ENCODE data around the gene PTPRT. TPM values are rescaled to one million over a fixed set of nuclear protein-coding genes. Genes with fewer than 3 reads are reported as not detected.

Gene PTPRT
- polyA plus RNA-seq, 2 of the 4 experiments (the other 2 are of a cell fraction): not detected

DNA sequence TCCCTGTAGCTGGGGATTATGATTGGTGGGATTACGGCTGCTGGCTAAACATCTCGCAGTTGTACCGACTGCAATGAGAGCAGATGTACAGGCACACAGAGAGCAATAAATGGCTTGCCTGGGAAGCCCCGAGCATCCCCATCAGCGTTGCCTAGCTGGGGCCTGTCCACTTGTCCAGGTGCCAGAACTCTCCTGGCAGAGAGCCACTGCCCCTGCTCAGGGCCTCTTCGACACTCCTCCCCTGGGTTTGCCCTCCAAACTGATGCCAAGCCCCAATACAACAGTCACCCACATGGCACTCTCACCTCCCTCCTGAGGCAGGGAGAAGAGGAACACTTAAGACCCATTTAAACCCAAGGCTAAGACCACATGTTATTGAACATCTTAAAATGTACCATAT is 715.1 kb downstream of the PTPRT start:
- Histone ChIP-seq H3K27ac (no peak overlapping the region), H3K9me3 (no peaks in the 10 kb centered on the region), H3K4me3 (no peak overlapping the region), H3K4me1 (no peaks in the 10 kb centered on the region), H3K4me2 (no peak overlapping the region)
- TF ChIP-seq RAD21 (conservative IDR thresholded peaks at IDR 0.05 in 1 of 2, IDR thresholded peaks at IDR 0.05 in 1 of 2) (no peak), ZC3H11A (IDR thresholded peaks at IDR 0.05) (no peak), JUNB (IDR thresholded peaks at IDR 0.05) (no peak)
- ATAC-seq: no peak
- POLR2A ChIA-PET: no interaction called here
- CTCF ChIA-PET: interaction anchor here (1.0 kb wide), 1 partner anchor 21 kb away, joined by 3 read pairs; no protein-coding TSS in a partner anchor
- FAIRE-seq: no peak
- WGBS (ENCODE audit: missing lambda C conversion rate): 31% methylated on average over 6 of the region's 6 CpGs
- no peak for DNase-seq (ENCODE audit: low read depth in 1 of 2, low spot score in 1 of 2)

DNA sequence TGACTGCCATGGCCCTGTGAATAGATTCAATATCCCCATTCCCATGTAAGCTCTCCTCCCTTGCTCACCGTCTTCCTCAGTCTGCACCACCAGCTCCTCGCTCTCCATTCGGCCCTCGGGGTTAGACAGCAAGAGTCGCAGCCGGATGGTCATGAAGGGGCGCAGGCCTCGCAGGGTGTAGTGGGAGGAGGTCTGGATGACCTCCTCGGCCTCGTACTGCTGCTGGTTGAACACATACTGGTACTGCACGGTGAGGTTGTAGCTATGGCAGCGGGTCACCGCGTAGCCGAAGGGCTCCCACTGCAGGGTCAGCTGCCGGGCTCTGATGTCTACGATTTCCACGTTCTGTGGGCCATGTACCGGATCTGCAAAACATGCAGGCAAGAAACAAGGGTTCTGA is 717.5 kb downstream of the PTPRT start:
- Histone ChIP-seq H3K4me3 (no peak overlapping the region), H3K4me1 (no peaks in the 10 kb centered on the region), H3K27ac (no peak overlapping the region), H3K4me2 (no peak overlapping the region), H3K9me3 (no peaks in the 10 kb centered on the region)
- DNase-seq (ENCODE audit: low read depth in 1 of 2, low spot score in 1 of 2) (no peak), FAIRE-seq (no peak), ATAC-seq (no peak)
- WGBS (ENCODE audit: missing lambda C conversion rate): 34% methylated on average over 17 of the region's 19 CpGs
- ChIA-PET CTCF (no interaction called here), POLR2A (no interaction called here)
- TF ChIP-seq CHD2 (IDR thresholded peaks at IDR 0.05; ENCODE audit: low read length, partially characterized antibody) (no peak), ZNF302 (CRISPR knock-in tag; IDR thresholded peaks at IDR 0.05) (no peak), RAD21 (conservative IDR thresholded peaks at IDR 0.05 in 1 of 2, IDR thresholded peaks at IDR 0.05 in 1 of 2) (no peak), ESRRA (IDR thresholded peaks at IDR 0.05; ENCODE audit: borderline replicate concordance, low read length) (no peak), RNF2 (IDR thresholded peaks at IDR 0.05; ENCODE audit: borderline replicate concordance, low read depth) (no peak), BHLHE40 (IDR thresholded peaks at IDR 0.05; ENCODE audit: low read depth, low read length) (no peak), NFE2L2 (conservative IDR thresholded peaks at IDR 0.05; ENCODE audit: low read length) (no peak), RFX5 (IDR thresholded peaks at IDR 0.05) (no peak), FOSB (CRISPR knock-in tag; IDR thresholded peaks at IDR 0.05) (no peak), MYC (IDR thresholded peaks at IDR 0.05; ENCODE audit: borderline replicate concordance, low read length) (no peak)
- TF ChIP-seq, protein P1, sequence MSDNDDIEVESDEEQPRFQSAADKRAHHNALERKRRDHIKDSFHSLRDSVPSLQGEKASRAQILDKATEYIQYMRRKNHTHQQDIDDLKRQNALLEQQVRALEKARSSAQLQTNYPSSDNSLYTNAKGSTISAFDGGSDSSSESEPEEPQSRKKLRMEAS (IDR thresholded peaks at IDR 0.05): no peak
- TF ChIP-seq, protein P2, sequence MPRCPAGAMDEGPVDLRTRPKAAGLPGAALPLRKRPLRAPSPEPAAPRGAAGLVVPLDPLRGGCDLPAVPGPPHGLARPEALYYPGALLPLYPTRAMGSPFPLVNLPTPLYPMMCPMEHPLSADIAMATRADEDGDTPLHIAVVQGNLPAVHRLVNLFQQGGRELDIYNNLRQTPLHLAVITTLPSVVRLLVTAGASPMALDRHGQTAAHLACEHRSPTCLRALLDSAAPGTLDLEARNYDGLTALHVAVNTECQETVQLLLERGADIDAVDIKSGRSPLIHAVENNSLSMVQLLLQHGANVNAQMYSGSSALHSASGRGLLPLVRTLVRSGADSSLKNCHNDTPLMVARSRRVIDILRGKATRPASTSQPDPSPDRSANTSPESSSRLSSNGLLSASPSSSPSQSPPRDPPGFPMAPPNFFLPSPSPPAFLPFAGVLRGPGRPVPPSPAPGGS (IDR thresholded peaks at IDR 0.05): no peak
- TF ChIP-seq, protein P3, sequence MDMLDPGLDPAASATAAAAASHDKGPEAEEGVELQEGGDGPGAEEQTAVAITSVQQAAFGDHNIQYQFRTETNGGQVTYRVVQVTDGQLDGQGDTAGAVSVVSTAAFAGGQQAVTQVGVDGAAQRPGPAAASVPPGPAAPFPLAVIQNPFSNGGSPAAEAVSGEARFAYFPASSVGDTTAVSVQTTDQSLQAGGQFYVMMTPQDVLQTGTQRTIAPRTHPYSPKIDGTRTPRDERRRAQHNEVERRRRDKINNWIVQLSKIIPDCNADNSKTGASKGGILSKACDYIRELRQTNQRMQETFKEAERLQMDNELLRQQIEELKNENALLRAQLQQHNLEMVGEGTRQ (IDR thresholded peaks at IDR 0.05): no peak
- TF ChIP-seq, protein P4, sequence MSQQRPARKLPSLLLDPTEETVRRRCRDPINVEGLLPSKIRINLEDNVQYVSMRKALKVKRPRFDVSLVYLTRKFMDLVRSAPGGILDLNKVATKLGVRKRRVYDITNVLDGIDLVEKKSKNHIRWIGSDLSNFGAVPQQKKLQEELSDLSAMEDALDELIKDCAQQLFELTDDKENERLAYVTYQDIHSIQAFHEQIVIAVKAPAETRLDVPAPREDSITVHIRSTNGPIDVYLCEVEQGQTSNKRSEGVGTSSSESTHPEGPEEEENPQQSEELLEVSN (IDR thresholded peaks at IDR 0.05; ENCODE audit: borderline replicate concordance, low read depth): no peak

DNA sequence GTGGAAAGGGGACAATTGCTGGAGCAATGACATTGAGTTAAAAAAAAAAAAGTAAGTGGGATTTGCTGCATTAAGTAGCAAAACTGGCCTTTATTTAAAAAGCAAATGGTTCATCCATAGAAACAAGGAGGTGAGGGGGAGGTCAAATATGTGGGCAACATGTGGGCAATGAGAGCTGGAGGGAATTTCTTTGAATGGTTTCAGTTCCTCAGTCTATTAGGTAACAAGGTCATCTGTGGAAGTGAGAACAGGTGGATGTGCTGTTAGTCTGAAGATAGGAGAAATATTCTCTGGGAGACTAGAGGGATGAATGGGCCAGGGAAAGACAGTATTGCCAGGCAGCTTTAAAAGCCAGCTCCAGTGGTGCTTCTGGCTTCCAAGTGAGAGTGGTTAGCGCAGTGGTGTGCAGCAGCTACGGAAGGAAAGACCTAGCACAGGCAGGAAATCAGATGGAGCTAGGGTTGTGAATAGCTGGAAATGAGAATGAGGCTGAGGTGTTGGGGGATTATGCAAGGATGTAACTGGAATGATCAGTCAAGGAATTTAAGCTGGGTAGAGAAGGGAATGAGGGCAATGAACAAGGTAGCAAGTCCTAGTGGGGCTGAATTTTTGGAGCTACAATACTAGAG is 727.6 kb downstream of the PTPRT start:
- DNase-seq (ENCODE audit: low read depth in 1 of 2, low spot score in 1 of 2) (no peak), ATAC-seq (no peak), FAIRE-seq (no peak)
- WGBS (ENCODE audit: missing lambda C conversion rate): 5% methylated on average over 2 of the region's 2 CpGs
- Histone ChIP-seq H3K9me3 (no peaks in the 10 kb centered on the region), H3K4me2 (no peak overlapping the region), H3K27ac (no peak overlapping the region), H3K4me1 (no peaks in the 10 kb centered on the region), H3K4me3 (no peak overlapping the region)
- TF ChIP-seq, protein P5, sequence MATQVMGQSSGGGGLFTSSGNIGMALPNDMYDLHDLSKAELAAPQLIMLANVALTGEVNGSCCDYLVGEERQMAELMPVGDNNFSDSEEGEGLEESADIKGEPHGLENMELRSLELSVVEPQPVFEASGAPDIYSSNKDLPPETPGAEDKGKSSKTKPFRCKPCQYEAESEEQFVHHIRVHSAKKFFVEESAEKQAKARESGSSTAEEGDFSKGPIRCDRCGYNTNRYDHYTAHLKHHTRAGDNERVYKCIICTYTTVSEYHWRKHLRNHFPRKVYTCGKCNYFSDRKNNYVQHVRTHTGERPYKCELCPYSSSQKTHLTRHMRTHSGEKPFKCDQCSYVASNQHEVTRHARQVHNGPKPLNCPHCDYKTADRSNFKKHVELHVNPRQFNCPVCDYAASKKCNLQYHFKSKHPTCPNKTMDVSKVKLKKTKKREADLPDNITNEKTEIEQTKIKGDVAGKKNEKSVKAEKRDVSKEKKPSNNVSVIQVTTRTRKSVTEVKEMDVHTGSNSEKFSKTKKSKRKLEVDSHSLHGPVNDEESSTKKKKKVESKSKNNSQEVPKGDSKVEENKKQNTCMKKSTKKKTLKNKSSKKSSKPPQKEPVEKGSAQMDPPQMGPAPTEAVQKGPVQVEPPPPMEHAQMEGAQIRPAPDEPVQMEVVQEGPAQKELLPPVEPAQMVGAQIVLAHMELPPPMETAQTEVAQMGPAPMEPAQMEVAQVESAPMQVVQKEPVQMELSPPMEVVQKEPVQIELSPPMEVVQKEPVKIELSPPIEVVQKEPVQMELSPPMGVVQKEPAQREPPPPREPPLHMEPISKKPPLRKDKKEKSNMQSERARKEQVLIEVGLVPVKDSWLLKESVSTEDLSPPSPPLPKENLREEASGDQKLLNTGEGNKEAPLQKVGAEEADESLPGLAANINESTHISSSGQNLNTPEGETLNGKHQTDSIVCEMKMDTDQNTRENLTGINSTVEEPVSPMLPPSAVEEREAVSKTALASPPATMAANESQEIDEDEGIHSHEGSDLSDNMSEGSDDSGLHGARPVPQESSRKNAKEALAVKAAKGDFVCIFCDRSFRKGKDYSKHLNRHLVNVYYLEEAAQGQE (IDR thresholded peaks at IDR 0.05): no peak
- TF ChIP-seq HOXB13 (CRISPR knock-in tag; IDR thresholded peaks at IDR 0.05; ENCODE audit: low read depth) (no peak), ZC3H11A (IDR thresholded peaks at IDR 0.05) (no peak), CBX2 (IDR thresholded peaks at IDR 0.05; ENCODE audit: borderline replicate concordance, low read depth) (no peak)
- TF ChIP-seq, protein P6, sequence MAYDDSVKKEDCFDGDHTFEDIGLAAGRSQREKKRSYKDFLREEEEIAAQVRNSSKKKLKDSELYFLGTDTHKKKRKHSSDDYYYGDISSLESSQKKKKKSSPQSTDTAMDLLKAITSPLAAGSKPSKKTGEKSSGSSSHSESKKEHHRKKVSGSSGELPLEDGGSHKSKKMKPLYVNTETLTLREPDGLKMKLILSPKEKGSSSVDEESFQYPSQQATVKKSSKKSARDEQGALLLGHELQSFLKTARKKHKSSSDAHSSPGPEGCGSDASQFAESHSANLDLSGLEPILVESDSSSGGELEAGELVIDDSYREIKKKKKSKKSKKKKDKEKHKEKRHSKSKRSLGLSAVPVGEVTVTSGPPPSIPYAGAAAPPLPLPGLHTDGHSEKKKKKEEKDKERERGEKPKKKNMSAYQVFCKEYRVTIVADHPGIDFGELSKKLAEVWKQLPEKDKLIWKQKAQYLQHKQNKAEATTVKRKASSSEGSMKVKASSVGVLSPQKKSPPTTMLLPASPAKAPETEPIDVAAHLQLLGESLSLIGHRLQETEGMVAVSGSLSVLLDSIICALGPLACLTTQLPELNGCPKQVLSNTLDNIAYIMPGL (CRISPR knock-in tag; IDR thresholded peaks at IDR 0.05; ENCODE audit: borderline replicate concordance): no peak
- TF ChIP-seq, protein P7, sequence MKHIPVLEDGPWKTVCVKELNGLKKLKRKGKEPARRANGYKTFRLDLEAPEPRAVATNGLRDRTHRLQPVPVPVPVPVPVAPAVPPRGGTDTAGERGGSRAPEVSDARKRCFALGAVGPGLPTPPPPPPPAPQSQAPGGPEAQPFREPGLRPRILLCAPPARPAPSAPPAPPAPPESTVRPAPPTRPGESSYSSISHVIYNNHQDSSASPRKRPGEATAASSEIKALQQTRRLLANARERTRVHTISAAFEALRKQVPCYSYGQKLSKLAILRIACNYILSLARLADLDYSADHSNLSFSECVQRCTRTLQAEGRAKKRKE (CRISPR knock-in tag; IDR thresholded peaks at IDR 0.05; ENCODE audit: low read depth): no peak
- ChIA-PET CTCF (interaction anchor here (0.9 kb wide), 1 partner anchor 20 kb away, joined by 3 read pairs; no protein-coding TSS in a partner anchor), POLR2A (no interaction called here)

Data from A549 (cell line).